Activated CD4-positive, alpha-beta T cell treated with anti-CD3 and anti-CD28 coated beads, Interleukin-2, amount 50 U/mL, for 48 hours (primary cell): Measurements from ENCODE around the gene FOXJ3.

Source experiments
- DNase-seq, 2 experiments: peaks; one replicate each; pipeline ENCODE4 v3.0.0-alpha.2; 2020

FOXJ3 gene

GRCh38 chr1:42163536-42164503, 171.2 kb downstream of the FOXJ3 start:
- no peak for DNase-seq

- no peak for DNase-seq
Measured at GRCh38 chr1:42163114-42163513, 171.9 kb downstream of the FOXJ3 start.

- no peak for DNase-seq
Measured at GRCh38 chr1:42162181-42162580, 172.9 kb downstream of the FOXJ3 start.

GRCh38 chr1:42158189-42158588, 176.8 kb downstream of the FOXJ3 start:
- no peak for DNase-seq

- no peak for DNase-seq
Measured at GRCh38 chr1:42157667-42158066, 177.4 kb downstream of the FOXJ3 start.

- no peak for DNase-seq
Measured at GRCh38 chr1:42155362-42155761, 179.7 kb downstream of the FOXJ3 start.

- DNase-seq, result no peak
Measured at GRCh38 chr1:42154685-42155084, 180.3 kb downstream of the FOXJ3 start.

- DNase-seq, result no peak
Measured at GRCh38 chr1:42153624-42154023, 181.4 kb downstream of the FOXJ3 start.

GRCh38 chr1:42152907-42153600, 182.0 kb downstream of the FOXJ3 start, which contains the start of gene GUCA2B:
GUCA2B (plus strand) TSS chr1:42153410; CDS start chr1:42153451, 41 bp downstream.
- no peak for DNase-seq

- DNase-seq, result no peak
Measured at GRCh38 chr1:42152119-42152518, 182.9 kb downstream of the FOXJ3 start.

GRCh38 chr1:42150651-42151050, 184.4 kb downstream of the FOXJ3 start:
- no peak for DNase-seq

GRCh38 chr1:42148166-42148565, 186.9 kb downstream of the FOXJ3 start:
- DNase-seq, result no peak

- DNase-seq, result peak; percentile 72 to 81
Measured at GRCh38 chr1:42146626-42147320, 188.3 kb downstream of the FOXJ3 start.

- DNase-seq, result no peak
Measured at GRCh38 chr1:42145764-42146625, 189.0 kb downstream of the FOXJ3 start.

- DNase-seq, result no peak
Measured at GRCh38 chr1:42145389-42145716, 189.7 kb downstream of the FOXJ3 start.

GRCh38 chr1:42144711-42145388, 190.2 kb downstream of the FOXJ3 start:
- DNase-seq, result no peak

GRCh38 chr1:42143896-42144710, 190.9 kb downstream of the FOXJ3 start:
- no peak for DNase-seq

GRCh38 chr1:42142894-42143675, 191.9 kb downstream of the FOXJ3 start:
- DNase-seq, result no peak

GRCh38 chr1:42141978-42142377, 193.1 kb downstream of the FOXJ3 start:
- DNase-seq, result no peak

- no peak for DNase-seq
Measured at GRCh38 chr1:42140191-42140590, 194.8 kb downstream of the FOXJ3 start.
